BE2C (cell line): ENCODE data around the gene ERICH3.

ENCODE experiments used
- DNase-seq: peaks from one replicate; pipeline ENCODE4 v3.0.0-alpha.2; 2020
- H3K27me3 ChIP-seq: fragments of 250-450 bp; sonication (Bioruptor Pico); 2 replicates; pipeline ENCODE4 v1.5.1; 2020; ENCODE audit warnings: mild to moderate bottlenecking
- H3K36me3 ChIP-seq: fragments of 250-450 bp; sonication (Bioruptor Pico); 2 replicates; pipeline ENCODE4 v1.5.1; 2020; ENCODE audit warnings: mild to moderate bottlenecking
- H3K4me1 ChIP-seq: fragments of 250-450 bp; sonication (Bioruptor Pico); 2 replicates; pipeline ENCODE4 v1.5.1; 2020
- H3K4me3 ChIP-seq: 2 replicates; pipeline ENCODE4 v1.5.1; 2011; ENCODE audit warnings: low read depth, low read length
- H3K9me3 ChIP-seq: fragments of 250-450 bp; sonication (Bioruptor Pico); 2 replicates; pipeline ENCODE4 v1.5.1; 2020
- CTCF ChIP-seq: IDR thresholded peaks from 2 replicates; pipeline ENCODE4 v1.5.1; 2012; ENCODE audit warnings: mild to moderate bottlenecking, low read depth, low read length

ERICH3 gene

GRCh38 chr1:74531796-74532195, 141.8 kb downstream of the ERICH3 start:
- H3K4me1 ChIP-seq: no peaks in the 10 kb centered on the region
- H3K36me3 ChIP-seq: no peaks in the 10 kb centered on the region
- no peaks in the 10 kb centered on the region for H3K27me3 ChIP-seq
- no peaks in the 10 kb centered on the region for H3K9me3 ChIP-seq
- peak; percentile 6 for DNase-seq
- no peak overlapping the region for H3K4me3 ChIP-seq
- TF ChIP-seq CTCF: no peak

- DNase-seq: peak; percentile 10
- no peak for TF ChIP-seq CTCF
- Histone ChIP-seq H3K27me3 (no peaks in the 10 kb centered on the region), H3K4me3 (no peak overlapping the region), H3K9me3 (no peaks in the 10 kb centered on the region), H3K36me3 (no peaks in the 10 kb centered on the region), H3K4me1 (no peaks in the 10 kb centered on the region)
Measured at GRCh38 chr1:74530892-74531291, 142.7 kb downstream of the ERICH3 start.

GRCh38 chr1:74528123-74528522, 145.5 kb downstream of the ERICH3 start:
- Histone ChIP-seq H3K4me1 (no peaks in the 10 kb centered on the region), H3K27me3 (no peaks in the 10 kb centered on the region), H3K36me3 (no peaks in the 10 kb centered on the region), H3K9me3 (no peaks in the 10 kb centered on the region), H3K4me3 (no peak overlapping the region)
- no peak for TF ChIP-seq CTCF
- no peak for DNase-seq

GRCh38 chr1:74526708-74527107, 146.9 kb downstream of the ERICH3 start:
- no peaks in the 10 kb centered on the region for H3K36me3 ChIP-seq
- no peaks in the 10 kb centered on the region for H3K9me3 ChIP-seq
- H3K4me3 ChIP-seq: no peak overlapping the region
- no peak for TF ChIP-seq CTCF
- H3K27me3 ChIP-seq: no peaks in the 10 kb centered on the region
- no peaks in the 10 kb centered on the region for H3K4me1 ChIP-seq
- no peak for DNase-seq

- no peak for TF ChIP-seq CTCF
- no peaks in the 10 kb centered on the region for H3K27me3 ChIP-seq
- no peaks in the 10 kb centered on the region for H3K36me3 ChIP-seq
- no peaks in the 10 kb centered on the region for H3K9me3 ChIP-seq
- H3K4me3 ChIP-seq: no peak overlapping the region
- no peak for DNase-seq
- no peaks in the 10 kb centered on the region for H3K4me1 ChIP-seq
Measured at GRCh38 chr1:74523873-74524480, 149.6 kb downstream of the ERICH3 start.

- no peaks in the 10 kb centered on the region for H3K9me3 ChIP-seq
- no peaks in the 10 kb centered on the region for H3K36me3 ChIP-seq
- no peak for DNase-seq
- H3K4me1 ChIP-seq: no peaks in the 10 kb centered on the region
- no peaks in the 10 kb centered on the region for H3K27me3 ChIP-seq
- TF ChIP-seq CTCF: no peak
- no peak overlapping the region for H3K4me3 ChIP-seq
Measured at GRCh38 chr1:74522148-74522547, 151.4 kb downstream of the ERICH3 start.
